H7 (cell line): ENCODE results near the gene RHEX. TPM values are rescaled to one million over a fixed set of nuclear protein-coding genes. Genes with fewer than 3 reads are reported as not detected.

ENCODE experiments used
- DNase-seq: peaks from one replicate; pipeline ENCODE4 v3.0.0; 2012
- H3K27me3 ChIP-seq: 2 replicates; pipeline ENCODE4 v1.6.0; 2011; ENCODE audit warnings: mild to moderate bottlenecking, low read length; ENCODE audit not compliant: control insufficient read depth, insufficient read depth
- H3K36me3 ChIP-seq: replicated peaks from 2 replicates; pipeline ENCODE4 v1.5.1; 2011; ENCODE audit warnings: low read length; ENCODE audit not compliant: control insufficient read depth, insufficient read depth
- H3K4me3 ChIP-seq: 2 replicates; pipeline ENCODE4 v1.5.1; 2011; ENCODE audit warnings: low read depth, mild to moderate bottlenecking, control low read depth, low read length, moderate library complexity; ENCODE audit not compliant: insufficient read depth
- total RNA-seq: library from RNA; depleted of rRNA; stranded (reverse); fragments of >200 nt; shearing (Covaris generic); gene quantifications from 2 replicates; pipeline ENCODE4 v1.2.3, GENCODE V29; 2014

Gene RHEX
- total RNA-seq, 1 experiment from 2014 or later: not detected

DNA sequence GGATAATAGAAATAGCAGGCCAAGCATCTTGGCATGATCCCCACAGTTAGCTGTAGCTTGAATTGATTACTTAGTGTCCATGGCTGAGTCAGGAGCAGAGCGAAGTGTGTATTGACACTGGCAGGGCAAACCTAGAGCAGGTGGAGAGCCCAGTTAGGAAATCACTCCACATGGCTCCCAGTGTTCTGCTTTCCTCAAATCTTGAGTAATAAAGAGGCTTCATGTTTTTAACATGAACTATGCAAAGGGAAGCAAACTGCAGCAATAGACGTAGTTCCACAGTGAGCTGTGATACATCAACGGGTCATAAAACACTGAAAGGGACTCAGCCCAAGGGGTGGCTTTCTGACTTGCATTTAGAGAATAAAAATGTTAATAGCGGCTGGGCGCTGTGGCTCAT lies 28.9 kb downstream of the RHEX start:
- no peaks in the 10 kb centered on the region for H3K27me3 ChIP-seq
- H3K4me3 ChIP-seq: no peak overlapping the region
- no peaks in the 10 kb centered on the region for H3K36me3 ChIP-seq
- DNase-seq: no peak

- no peak for DNase-seq
- Histone ChIP-seq H3K4me3 (no peak overlapping the region), H3K36me3 (no peaks in the 10 kb centered on the region), H3K27me3 (no peaks in the 10 kb centered on the region)
Measured at GRCh38 chr1:206082831-206083695, 30.1 kb downstream of the RHEX start.

GRCh38 chr1:206083750-206084149 lies 30.8 kb downstream of the RHEX start:
- no peaks in the 10 kb centered on the region for H3K36me3 ChIP-seq
- DNase-seq: no peak
- no peaks in the 10 kb centered on the region for H3K27me3 ChIP-seq
- no peak overlapping the region for H3K4me3 ChIP-seq

GRCh38 chr1:206087091-206087490 lies 34.1 kb downstream of the RHEX start:
- Histone ChIP-seq H3K27me3 (no peaks in the 10 kb centered on the region), H3K4me3 (no peak overlapping the region), H3K36me3 (no peaks in the 10 kb centered on the region)
- no peak for DNase-seq

DNA sequence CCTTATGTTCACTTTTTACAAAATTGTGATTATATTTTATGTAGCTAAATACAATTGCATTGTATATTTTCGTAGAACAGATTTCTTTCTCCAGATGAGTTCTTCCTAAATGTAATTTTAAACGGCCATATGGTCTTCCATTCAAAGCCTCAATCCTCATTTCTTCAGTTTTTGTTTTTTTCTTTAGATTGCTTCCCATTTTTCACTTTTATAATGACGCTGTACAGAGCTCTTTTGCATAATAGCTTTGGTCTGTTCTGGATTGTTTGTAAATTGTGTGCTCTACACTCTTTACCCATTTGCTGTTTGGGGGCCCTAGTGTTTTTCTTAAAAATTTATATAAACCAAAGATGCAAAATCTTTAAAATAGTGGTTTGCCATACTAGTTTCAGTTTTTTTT lies 36.4 kb downstream of the RHEX start:
- no peaks in the 10 kb centered on the region for H3K27me3 ChIP-seq
- no peak overlapping the region for H3K4me3 ChIP-seq
- no peaks in the 10 kb centered on the region for H3K36me3 ChIP-seq
- no peak for DNase-seq

DNA sequence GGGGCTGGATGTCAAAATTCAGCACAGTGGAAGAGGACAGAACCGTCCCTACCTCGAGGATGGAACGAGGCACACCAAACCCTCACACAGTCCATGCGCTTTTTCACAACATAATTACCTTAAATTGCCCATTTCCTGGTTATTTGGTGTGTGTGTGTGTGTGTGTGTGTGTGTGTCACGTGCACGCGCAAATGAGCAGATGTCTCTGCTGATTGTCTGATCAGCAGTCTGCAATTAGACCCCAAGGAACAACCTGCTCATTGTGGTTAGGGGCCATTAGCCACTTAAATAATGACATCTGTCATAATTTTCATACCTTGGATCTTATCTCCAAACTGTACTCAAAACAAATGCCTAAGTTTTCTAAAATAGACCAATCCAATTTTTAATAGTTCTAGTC lies 41.1 kb downstream of the RHEX start:
- no peaks in the 10 kb centered on the region for H3K36me3 ChIP-seq
- no peak overlapping the region for H3K4me3 ChIP-seq
- no peak for DNase-seq
- H3K27me3 ChIP-seq: no peaks in the 10 kb centered on the region

DNA sequence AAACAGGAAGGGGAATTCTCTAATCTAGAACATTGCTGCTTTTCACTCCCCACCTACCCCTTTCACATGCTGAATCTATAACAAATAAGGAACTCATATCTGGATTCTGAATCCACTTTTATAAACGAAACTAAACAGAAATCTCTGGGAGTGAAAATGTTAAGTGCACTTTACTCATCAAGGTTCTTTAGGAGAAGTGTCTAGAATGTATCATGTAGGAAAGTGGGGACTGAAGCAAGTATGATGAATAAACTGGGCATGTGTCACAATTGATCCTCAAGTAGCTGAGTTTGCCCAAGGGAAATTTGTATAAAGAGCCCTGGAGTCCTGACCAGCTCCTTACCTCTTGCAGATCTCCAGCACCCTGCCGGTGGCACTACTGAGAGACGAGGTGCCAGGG lies 44.4 kb downstream of the RHEX start:
- Histone ChIP-seq H3K36me3 (no peaks in the 10 kb centered on the region), H3K27me3 (no peaks in the 10 kb centered on the region), H3K4me3 (no peak overlapping the region)
- no peak for DNase-seq

- Histone ChIP-seq H3K36me3 (no peaks in the 10 kb centered on the region), H3K27me3 (no peaks in the 10 kb centered on the region), H3K4me3 (no peak overlapping the region)
- no peak for DNase-seq
Measured at GRCh38 chr1:206098242-206098919, 45.4 kb downstream of the RHEX start.

DNA sequence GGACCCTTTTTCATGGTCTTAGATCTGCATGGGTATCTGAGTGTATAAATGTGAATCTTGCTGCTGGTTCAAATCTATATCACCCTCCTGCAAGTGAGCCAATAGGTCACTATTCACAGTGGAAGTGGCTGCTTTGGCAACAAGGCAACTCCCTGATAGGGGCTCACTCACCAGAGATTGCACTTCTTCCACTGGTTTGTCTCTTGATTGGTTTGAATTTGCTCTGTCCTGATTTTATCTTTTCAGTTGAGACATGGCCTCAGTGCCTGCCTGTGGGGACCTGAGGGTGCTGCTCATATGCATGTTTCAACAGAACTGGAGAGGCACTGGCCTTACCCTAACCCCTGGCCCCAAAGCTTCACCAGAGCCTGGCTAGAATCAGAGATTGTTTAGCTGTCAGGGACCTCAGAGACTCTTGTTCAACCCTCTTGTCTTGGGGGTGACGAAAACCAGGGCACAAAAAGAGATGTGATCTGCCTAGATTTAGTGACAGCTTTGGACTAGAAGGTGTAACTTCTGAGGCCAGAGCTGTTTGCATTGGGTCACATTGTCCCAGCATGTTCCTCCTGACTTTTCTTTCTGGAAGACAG lies 47.3 kb downstream of the RHEX start:
- no peaks in the 10 kb centered on the region for H3K27me3 ChIP-seq
- no peak overlapping the region for H3K4me3 ChIP-seq
- DNase-seq: no peak
- H3K36me3 ChIP-seq: no peaks in the 10 kb centered on the region

DNA sequence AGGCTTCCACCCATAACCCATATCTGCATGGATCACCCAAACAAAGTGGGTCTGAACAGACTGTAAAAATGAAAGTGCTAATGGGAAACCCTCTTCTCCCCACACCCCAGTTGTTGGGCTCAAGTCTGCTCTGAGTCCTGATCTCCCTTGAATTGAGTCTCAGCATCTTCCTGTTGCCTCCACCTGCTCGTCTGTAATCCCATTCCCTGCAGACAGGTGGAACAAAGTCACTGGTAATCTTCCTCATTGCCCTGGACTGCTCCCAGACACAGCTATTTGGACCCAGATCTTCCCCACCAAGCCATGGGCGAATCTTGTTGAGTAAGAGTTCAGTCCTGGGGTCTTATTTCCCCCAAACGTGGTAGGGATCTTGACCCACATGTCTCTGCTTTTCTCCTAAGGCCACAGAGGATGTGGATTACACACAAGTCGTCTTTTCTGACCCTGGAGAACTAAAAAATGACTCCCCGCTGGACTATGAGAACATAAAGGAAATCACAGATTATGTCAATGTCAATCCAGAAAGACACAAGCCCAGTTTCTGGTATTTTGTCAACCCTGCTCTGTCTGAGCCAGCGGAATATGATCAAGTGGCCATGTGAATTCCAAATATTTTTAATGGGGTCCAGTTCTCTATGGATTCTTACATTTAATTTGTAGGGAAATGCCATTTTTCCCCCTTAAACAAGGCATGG lies 48.5 kb downstream of the RHEX start:
- H3K27me3 ChIP-seq: no peaks in the 10 kb centered on the region
- H3K4me3 ChIP-seq: no peak overlapping the region
- no peak for DNase-seq
- no peaks in the 10 kb centered on the region for H3K36me3 ChIP-seq

DNA sequence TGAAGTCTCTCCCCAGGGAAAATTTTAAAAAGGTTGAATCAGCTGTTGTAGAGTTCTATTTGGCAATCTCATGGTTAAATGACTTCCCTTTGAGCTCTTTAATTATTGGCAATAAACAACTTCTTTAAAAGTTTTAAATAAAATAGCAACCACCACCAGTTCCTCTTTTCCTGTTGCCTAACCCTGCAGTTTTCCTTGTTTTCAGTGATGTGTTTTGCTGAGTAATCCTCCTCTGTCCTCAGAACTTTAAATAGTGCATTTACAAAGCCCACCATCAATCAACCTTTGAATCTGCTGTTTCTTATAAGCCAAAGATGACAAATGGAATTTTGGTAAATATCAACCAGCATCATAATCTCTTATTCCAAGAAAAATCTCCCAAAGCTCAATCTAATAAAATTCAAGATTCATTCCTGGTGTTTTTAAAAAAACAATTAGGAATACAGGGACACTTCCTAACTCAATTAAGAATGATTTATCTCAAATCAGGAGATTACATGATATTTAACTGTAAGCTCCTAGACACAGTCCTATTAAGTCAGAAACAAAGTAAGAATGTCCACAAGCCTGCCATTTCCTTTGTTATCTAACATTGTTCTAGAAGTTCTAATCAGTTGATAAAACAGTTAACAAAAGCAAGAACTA lies 49.4 kb downstream of the RHEX start:
- no peaks in the 10 kb centered on the region for H3K27me3 ChIP-seq
- no peaks in the 10 kb centered on the region for H3K36me3 ChIP-seq
- no peak for DNase-seq
- H3K4me3 ChIP-seq: no peak overlapping the region

DNA sequence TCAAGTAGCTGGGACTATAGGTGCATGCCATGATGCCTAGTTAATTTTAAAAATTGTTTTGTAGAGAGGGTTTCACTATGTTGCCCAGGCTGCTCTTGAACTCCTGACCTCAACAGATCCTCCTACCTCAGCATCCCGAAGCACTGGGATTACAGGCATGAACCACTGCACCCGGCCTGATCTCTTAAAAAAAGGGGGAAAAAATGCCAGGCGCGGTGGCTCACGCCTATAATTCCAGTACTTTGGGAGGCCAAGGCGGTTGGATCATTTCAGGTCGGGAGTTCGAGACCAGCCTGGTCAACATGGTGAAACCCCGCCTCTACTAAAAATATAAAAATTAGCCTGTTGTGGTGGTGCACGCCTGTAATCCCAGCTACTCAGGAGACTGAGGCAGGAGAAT lies 51.0 kb downstream of the RHEX start:
- no peak for DNase-seq
- H3K36me3 ChIP-seq: no peaks in the 10 kb centered on the region
- no peak overlapping the region for H3K4me3 ChIP-seq
- H3K27me3 ChIP-seq: no peaks in the 10 kb centered on the region

DNA sequence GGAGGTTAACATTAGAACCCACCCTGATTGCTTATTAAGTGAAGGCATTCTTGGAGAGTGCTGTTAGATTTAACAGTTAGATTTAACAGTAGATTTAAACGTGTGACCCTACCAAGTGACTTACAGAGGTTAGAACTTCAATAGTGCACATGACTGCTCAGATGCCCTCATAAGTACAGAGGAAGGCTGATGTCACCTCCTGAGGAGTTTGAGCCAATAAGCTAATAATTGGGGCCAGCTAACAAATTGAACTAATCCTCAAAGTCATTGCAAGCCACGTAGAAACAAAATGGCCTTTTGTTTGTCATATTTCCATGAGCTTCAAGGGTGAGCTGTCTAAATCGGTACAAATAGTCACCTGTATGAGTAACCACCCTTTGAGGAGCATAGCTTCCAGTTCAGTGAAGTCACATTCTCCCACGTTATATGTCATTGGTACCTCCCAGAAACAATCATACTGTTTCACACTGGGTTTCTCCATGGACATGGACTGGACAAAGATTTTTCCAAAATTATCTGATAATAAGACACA lies 52.6 kb downstream of the RHEX start:
- DNase-seq: no peak
- H3K4me3 ChIP-seq: no peak overlapping the region
- no peaks in the 10 kb centered on the region for H3K27me3 ChIP-seq
- no peaks in the 10 kb centered on the region for H3K36me3 ChIP-seq
